ENCODE results near the gene NUAK2. TPM values are rescaled to one million over a fixed set of nuclear protein-coding genes. Genes with fewer than 3 reads are reported as not detected.

NUAK2 gene
- total and polyA plus RNA-seq, 2 of the 4 experiments (the other 2 are of a cell fraction): 7.2 to 17.6 TPM

GRCh38 chr1:205287076-205287475 lies 34.5 kb downstream of the NUAK2 start:
- TF ChIP-seq SMC3 (IDR thresholded peaks at IDR 0.05; ENCODE audit: low read depth, low read length): no peak
- no peak for TF ChIP-seq RCOR1 (IDR thresholded peaks at IDR 0.05; ENCODE audit: insufficient replicate concordance, low read length)
- no peak for TF ChIP-seq RFX5 (IDR thresholded peaks at IDR 0.05; ENCODE audit: low read depth, low read length)
- TF ChIP-seq BHLHE40 (IDR thresholded peaks at IDR 0.05; ENCODE audit: low read depth, low read length): no peak
- TF ChIP-seq, protein P1, sequence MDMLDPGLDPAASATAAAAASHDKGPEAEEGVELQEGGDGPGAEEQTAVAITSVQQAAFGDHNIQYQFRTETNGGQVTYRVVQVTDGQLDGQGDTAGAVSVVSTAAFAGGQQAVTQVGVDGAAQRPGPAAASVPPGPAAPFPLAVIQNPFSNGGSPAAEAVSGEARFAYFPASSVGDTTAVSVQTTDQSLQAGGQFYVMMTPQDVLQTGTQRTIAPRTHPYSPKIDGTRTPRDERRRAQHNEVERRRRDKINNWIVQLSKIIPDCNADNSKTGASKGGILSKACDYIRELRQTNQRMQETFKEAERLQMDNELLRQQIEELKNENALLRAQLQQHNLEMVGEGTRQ (IDR thresholded peaks at IDR 0.05; ENCODE audit: low read depth, low read length): no peak
- TF ChIP-seq CEBPB (IDR thresholded peaks at IDR 0.05; ENCODE audit: low read depth, low read length): no peak
- no peak for TF ChIP-seq CHD1 (IDR thresholded peaks at IDR 0.05; ENCODE audit: low read depth, low read length)
- TF ChIP-seq CTCF (conservative IDR thresholded peaks at IDR 0.05; ENCODE audit: low read depth, low read length): no peak
- TF ChIP-seq MAFK (IDR thresholded peaks at IDR 0.05; ENCODE audit: low read depth, low read length): no peak
- TF ChIP-seq, protein P2, sequence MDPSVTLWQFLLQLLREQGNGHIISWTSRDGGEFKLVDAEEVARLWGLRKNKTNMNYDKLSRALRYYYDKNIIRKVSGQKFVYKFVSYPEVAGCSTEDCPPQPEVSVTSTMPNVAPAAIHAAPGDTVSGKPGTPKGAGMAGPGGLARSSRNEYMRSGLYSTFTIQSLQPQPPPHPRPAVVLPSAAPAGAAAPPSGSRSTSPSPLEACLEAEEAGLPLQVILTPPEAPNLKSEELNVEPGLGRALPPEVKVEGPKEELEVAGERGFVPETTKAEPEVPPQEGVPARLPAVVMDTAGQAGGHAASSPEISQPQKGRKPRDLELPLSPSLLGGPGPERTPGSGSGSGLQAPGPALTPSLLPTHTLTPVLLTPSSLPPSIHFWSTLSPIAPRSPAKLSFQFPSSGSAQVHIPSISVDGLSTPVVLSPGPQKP (IDR thresholded peaks at IDR 0.05; ENCODE audit: borderline replicate concordance, low read depth, low read length): no peak
- Histone ChIP-seq H3K9ac (ENCODE audit: low read depth, low read length) (no peak overlapping the region), H3K4me2 (ENCODE audit: low read depth, low read length) (no peak overlapping the region), H4K20me1 (ENCODE audit: insufficient read depth, low read length) (no peaks in the 10 kb centered on the region), H3K9me3 (ENCODE audit: control insufficient read depth, insufficient read depth, low read length) (no peaks in the 10 kb centered on the region), H3K4ac (ENCODE audit: low read depth, low read length) (peak overlapping the region; percentile 92), H4K8ac (ENCODE audit: low read depth in 2 of 2, low read length in 2 of 2) (peak overlapping the region; percentile 28 to 86), H3K79me1 (ENCODE audit: low read depth in 1 of 2, low read length in 2 of 2) (peaks cover 0 to 36% of the 10 kb centered on the region in 2 experiments; a peak in 3 of 4 replicates), H2AK5ac (ENCODE audit: low read depth, low read length) (peak overlapping the region; percentile 97), H3K14ac (replicated peaks; ENCODE audit: low read depth, low read length) (peak overlapping the region; percentile 91), H2BK5ac (ENCODE audit: low read depth, low read length, poor library complexity, severe bottlenecking) (peak overlapping the region; percentile 93), H3K36me3 (ENCODE audit: control insufficient read depth, insufficient read depth, low read length) (no peaks in the 10 kb centered on the region), H3K4me1 (ENCODE audit: control insufficient read depth, insufficient read depth, low read length) (peaks cover 38% of the 10 kb centered on the region), H3K9me1 (ENCODE audit: insufficient read depth, low read length) (peaks cover 44% of the 10 kb centered on the region), H3K27ac (ENCODE audit: insufficient read depth, low read length) (peak overlapping the region; percentile 34), H2AFZ (replicated peaks; ENCODE audit: low read length, poor library complexity) (no peak overlapping the region), H4K91ac (ENCODE audit: insufficient read depth, low read depth, low read length) (peak overlapping the region; percentile 67), H2AK9ac (replicated peaks; ENCODE audit: low read depth, low read length, poor library complexity) (peak overlapping the region; percentile 80), H3K18ac (ENCODE audit: low read depth, low read length) (peak overlapping the region; percentile 26), H2BK15ac (ENCODE audit: low read depth, low read length) (peak overlapping the region; percentile 69), H2BK20ac (ENCODE audit: low read depth, low read length) (peak overlapping the region; percentile 92), H3K56ac (ENCODE audit: extremely low read depth, insufficient read depth, low read length) (no peak overlapping the region), H3K27me3 (ENCODE audit: control insufficient read depth, insufficient read depth, low read length) (no peaks in the 10 kb centered on the region), H3K23ac (ENCODE audit: low read depth, low read length) (peak overlapping the region; percentile 93; the same call in 1 of the 2 replicates), H4K5ac (ENCODE audit: low read depth, low read length) (peak overlapping the region; percentile 76; the same call in 1 of the 2 replicates), H3K4me3 (ENCODE audit: insufficient read depth, low read depth, low read length) (no peak overlapping the region), H2BK120ac (ENCODE audit: low read depth, low read length) (peak overlapping the region; percentile 94)
- DNase-seq (no peak), ATAC-seq (ENCODE audit: low read depth) (no peak)
- in situ Hi-C loops (cut with MboI; ENCODE audit: low sequenced_read_pairs) (no loop called here), dilution Hi-C loops (cut with HindIII; ENCODE audit: low sequenced_read_pairs, unreplicated experiment) (no loop called here), intact Hi-C loops (cut with micrococcal nuclease) (no loop called here)
- WGBS, 2 experiments (ENCODE audit: extremely low coverage in 2 of 2, insufficient read length in 1 of 2): 81% methylated on average over 2 of the region's 3 CpGs; no CpG with 5 or more reads in 1 of the 2 experiments
- BruUV-seq (replicated peaks): no TSS peak
- ChIA-PET POLR2A (ENCODE audit: unreplicated experiment) (no interaction called here), CTCF (interaction anchor here (1.4 to 1.7 kb wide), 3 partner anchors 13 to 38 kb away, joined by 3 to 4 read pairs (median 4); no protein-coding TSS in a partner anchor)
